HepG2 (cell line): Measurements from ENCODE around the gene TPPP2. TPM values are rescaled to one million over a fixed set of nuclear protein-coding genes. Genes with fewer than 3 reads are reported as not detected.
A peak's percentile ranks its signal among the peaks of the same experiment; 100 is the strongest.

ENCODE experiments used
- ARHGAP35 ChIP-seq: sonication (generic); formaldehyde crosslinking; IDR thresholded peaks from 2 replicates; pipeline ENCODE4 v1.9.0; 2022; ENCODE audit warnings: mild to moderate bottlenecking, inconsistent platforms, moderate library complexity, missing genetic modification reagents, borderline replicate concordance
- ARNT ChIP-seq: fragments of 450-650 bp; IDR thresholded peaks from 2 replicates; pipeline ENCODE4 v1.6.1; 2017
- BCL3 ChIP-seq: sonication (generic); formaldehyde crosslinking; IDR thresholded peaks from 2 replicates; pipeline ENCODE4 v1.5.1; 2020; ENCODE audit warnings: mild to moderate bottlenecking, missing genetic modification reagents, moderate library complexity
- HBP1 ChIP-seq: IDR thresholded peaks from 2 replicates; pipeline ENCODE4 v1.6.1; 2016; ENCODE audit warnings: low read depth, control low read depth
- JARID2 ChIP-seq: sonication (generic); formaldehyde crosslinking; IDR thresholded peaks from 2 replicates; pipeline ENCODE4 v1.8.1; 2023; ENCODE audit warnings: missing genetic modification reagents, inconsistent platforms; ENCODE audit not compliant: insufficient replicate concordance
- JUND ChIP-seq: sonication (generic); formaldehyde crosslinking; IDR thresholded peaks from 2 replicates; pipeline ENCODE4 v1.8.0; 2022; ENCODE audit warnings: mild to moderate bottlenecking, missing genetic modification reagents
- LCORL ChIP-seq, 2 experiments: fragments of 450-650 bp in 1 of 2; sonication (generic) in 1 of 2; formaldehyde crosslinking in 1 of 2; IDR thresholded peaks; 2 replicates each; pipeline versions ENCODE4 v1.5.0 to v1.6.1; 2017 to 2020; ENCODE audit warnings: antibody characterized with exemption in 1 of 2, missing genetic modification reagents in 1 of 2
- MBNL3 ChIP-seq: fragments of 250-450 bp; sonication (Bioruptor Pico); conservative IDR thresholded peaks from 2 replicates; pipeline ENCODE4 v1.8.0; 2022; ENCODE audit warnings: mild to moderate bottlenecking, inconsistent platforms
- NCOA1 ChIP-seq: sonication (generic); formaldehyde crosslinking; IDR thresholded peaks from 2 replicates; pipeline ENCODE4 v1.9.0; 2021; ENCODE audit warnings: missing genetic modification reagents
- NRL ChIP-seq: sonication (generic); formaldehyde crosslinking; IDR thresholded peaks from 2 replicates; pipeline ENCODE4 v1.5.0; 2020; ENCODE audit warnings: missing genetic modification reagents, mild to moderate bottlenecking, moderate library complexity, borderline replicate concordance
- POLR2AphosphoS2 ChIP-seq: IDR thresholded peaks from 2 replicates; pipeline ENCODE4 v1.6.1; 2011; ENCODE audit warnings: low read depth, low read length, improper control_type of control experiment
- SPEN ChIP-seq: sonication (generic); formaldehyde crosslinking; IDR thresholded peaks from 2 replicates; pipeline ENCODE4 v1.5.1; 2020; ENCODE audit warnings: low read depth, mild to moderate bottlenecking, missing genetic modification reagents
- ZNF17 ChIP-seq: sonication (generic); formaldehyde crosslinking; IDR thresholded peaks from 2 replicates; pipeline ENCODE4 v1.5.0; 2020; ENCODE audit warnings: mild to moderate bottlenecking, missing genetic modification reagents
- ZNF660 ChIP-seq: sonication (generic); formaldehyde crosslinking; IDR thresholded peaks from 2 replicates; pipeline ENCODE4 v1.5.1; 2020; ENCODE audit warnings: mild to moderate bottlenecking, low read depth, missing genetic modification reagents, borderline replicate concordance
- polyA plus RNA-seq, 8 experiments: library from polyadenylated mRNA; depleted of rRNA in 3 of 8; stranded (reverse) in 7 of 8; unstranded in 1 of 8; fragments of >200 nt; fragmentation: Illumina TruSeq in 4 of 8; extraction: Trizol in 4 of 8; gene quantifications; 2 replicates each; pipeline versions ENCODE4 v1.2.1 to v1.2.3, GENCODE V29; 2011 to 2016; ENCODE audit warnings: low read depth in 4 of 8, missing spikeins in 1 of 8, mixed read lengths in 1 of 8; ENCODE audit not compliant: insufficient read depth in 1 of 8
- total RNA-seq, 5 experiments: library from RNA; depleted of rRNA; stranded (reverse); fragments of >200 nt; fragmentation: Illumina TruSeq; extraction: Trizol; gene quantifications; 2 replicates each; pipeline ENCODE4 v1.2.3, GENCODE V29; 2016; ENCODE audit warnings: low read depth in 1 of 5
- TF ChIP-seq, protein P1 (sequence below): IDR thresholded peaks from 2 replicates; pipeline ENCODE4 v1.6.1; 2016
- TF ChIP-seq, protein P2 (sequence below): sonication (generic); formaldehyde crosslinking; IDR thresholded peaks from 2 replicates; pipeline ENCODE4 v1.9.0; 2021; ENCODE audit warnings: missing genetic modification reagents, mild to moderate bottlenecking, borderline replicate concordance
- TF ChIP-seq, protein P3 (sequence below): sonication (generic); formaldehyde crosslinking; IDR thresholded peaks from 2 replicates; pipeline ENCODE4 v1.5.0; 2020; ENCODE audit warnings: mild to moderate bottlenecking, missing genetic modification reagents
- TF ChIP-seq, protein P4 (sequence below): sonication (generic); formaldehyde crosslinking; IDR thresholded peaks from 2 replicates; pipeline ENCODE4 v1.8.1; 2022; ENCODE audit warnings: low read depth, mild to moderate bottlenecking, missing genetic modification reagents

TPPP2 gene
- total and polyA plus RNA-seq, 2 of the 13 experiments (the other 11 are each of a cell fraction or from before 2014, with no cell fraction given), result 0.58 to 4.2 TPM

GRCh38 chr14:21054123-21054767, 24.2 kb downstream of the TPPP2 start (continued):
- TF ChIP-seq, protein P1, sequence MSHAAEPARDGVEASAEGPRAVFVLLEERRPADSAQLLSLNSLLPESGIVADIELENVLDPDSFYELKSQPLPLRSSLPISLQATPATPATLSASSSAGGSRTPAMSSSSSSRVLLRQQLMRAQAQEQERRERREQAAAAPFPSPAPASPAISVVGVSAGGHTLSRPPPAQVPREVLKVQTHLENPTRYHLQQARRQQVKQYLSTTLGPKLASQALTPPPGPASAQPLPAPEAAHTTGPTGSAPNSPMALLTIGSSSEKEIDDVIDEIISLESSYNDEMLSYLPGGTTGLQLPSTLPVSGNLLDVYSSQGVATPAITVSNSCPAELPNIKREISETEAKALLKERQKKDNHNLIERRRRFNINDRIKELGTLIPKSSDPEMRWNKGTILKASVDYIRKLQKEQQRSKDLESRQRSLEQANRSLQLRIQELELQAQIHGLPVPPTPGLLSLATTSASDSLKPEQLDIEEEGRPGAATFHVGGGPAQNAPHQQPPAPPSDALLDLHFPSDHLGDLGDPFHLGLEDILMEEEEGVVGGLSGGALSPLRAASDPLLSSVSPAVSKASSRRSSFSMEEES (CRISPR knock-in tag), result peak; percentile 72
- TF ChIP-seq ARHGAP35 (CRISPR knock-in tag) (no peak), NCOA1 (CRISPR knock-in tag) (peak; percentile 95; the same call in 1 of the 2 replicates), BCL3 (CRISPR knock-in tag) (no peak), ARNT (no peak), ZNF17 (CRISPR knock-in tag) (0 out of 2 replicates have a peak, but pooled peaks have one; percentile 64), JARID2 (CRISPR knock-in tag) (no peak), POLR2AphosphoS2 (no peak), HBP1 (CRISPR knock-in tag) (no peak), MBNL3 (CRISPR knock-in tag) (no peak), NRL (CRISPR knock-in tag) (no peak), ZNF660 (no peak), LCORL (IDR thresholded peaks at IDR 0.05) (peak; percentile 81), LCORL (CRISPR knock-in tag; IDR thresholded peaks at IDR 0.05) (peak; percentile 96), SPEN (CRISPR knock-in tag) (peak; percentile 81; the same call in 1 of the 2 replicates), JUND (peak; percentile 68)
- TF ChIP-seq, protein P2, sequence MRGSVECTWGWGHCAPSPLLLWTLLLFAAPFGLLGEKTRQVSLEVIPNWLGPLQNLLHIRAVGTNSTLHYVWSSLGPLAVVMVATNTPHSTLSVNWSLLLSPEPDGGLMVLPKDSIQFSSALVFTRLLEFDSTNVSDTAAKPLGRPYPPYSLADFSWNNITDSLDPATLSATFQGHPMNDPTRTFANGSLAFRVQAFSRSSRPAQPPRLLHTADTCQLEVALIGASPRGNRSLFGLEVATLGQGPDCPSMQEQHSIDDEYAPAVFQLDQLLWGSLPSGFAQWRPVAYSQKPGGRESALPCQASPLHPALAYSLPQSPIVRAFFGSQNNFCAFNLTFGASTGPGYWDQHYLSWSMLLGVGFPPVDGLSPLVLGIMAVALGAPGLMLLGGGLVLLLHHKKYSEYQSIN (CRISPR knock-in tag), result no peak
- TF ChIP-seq, protein P3, sequence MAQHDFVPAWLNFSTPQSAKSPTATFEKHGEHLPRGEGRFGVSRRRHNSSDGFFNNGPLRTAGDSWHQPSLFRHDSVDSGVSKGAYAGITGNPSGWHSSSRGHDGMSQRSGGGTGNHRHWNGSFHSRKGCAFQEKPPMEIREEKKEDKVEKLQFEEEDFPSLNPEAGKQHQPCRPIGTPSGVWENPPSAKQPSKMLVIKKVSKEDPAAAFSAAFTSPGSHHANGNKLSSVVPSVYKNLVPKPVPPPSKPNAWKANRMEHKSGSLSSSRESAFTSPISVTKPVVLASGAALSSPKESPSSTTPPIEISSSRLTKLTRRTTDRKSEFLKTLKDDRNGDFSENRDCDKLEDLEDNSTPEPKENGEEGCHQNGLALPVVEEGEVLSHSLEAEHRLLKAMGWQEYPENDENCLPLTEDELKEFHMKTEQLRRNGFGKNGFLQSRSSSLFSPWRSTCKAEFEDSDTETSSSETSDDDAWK (CRISPR knock-in tag), result no peak
- TF ChIP-seq, protein P4, sequence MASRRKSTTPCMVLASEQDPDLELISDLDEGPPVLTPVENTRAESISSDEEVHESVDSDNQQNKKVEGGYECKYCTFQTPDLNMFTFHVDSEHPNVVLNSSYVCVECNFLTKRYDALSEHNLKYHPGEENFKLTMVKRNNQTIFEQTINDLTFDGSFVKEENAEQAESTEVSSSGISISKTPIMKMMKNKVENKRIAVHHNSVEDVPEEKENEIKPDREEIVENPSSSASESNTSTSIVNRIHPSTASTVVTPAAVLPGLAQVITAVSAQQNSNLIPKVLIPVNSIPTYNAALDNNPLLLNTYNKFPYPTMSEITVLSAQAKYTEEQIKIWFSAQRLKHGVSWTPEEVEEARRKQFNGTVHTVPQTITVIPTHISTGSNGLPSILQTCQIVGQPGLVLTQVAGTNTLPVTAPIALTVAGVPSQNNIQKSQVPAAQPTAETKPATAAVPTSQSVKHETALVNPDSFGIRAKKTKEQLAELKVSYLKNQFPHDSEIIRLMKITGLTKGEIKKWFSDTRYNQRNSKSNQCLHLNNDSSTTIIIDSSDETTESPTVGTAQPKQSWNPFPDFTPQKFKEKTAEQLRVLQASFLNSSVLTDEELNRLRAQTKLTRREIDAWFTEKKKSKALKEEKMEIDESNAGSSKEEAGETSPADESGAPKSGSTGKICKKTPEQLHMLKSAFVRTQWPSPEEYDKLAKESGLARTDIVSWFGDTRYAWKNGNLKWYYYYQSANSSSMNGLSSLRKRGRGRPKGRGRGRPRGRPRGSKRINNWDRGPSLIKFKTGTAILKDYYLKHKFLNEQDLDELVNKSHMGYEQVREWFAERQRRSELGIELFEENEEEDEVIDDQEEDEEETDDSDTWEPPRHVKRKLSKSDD (CRISPR knock-in tag), result 0 out of 2 replicates have a peak, but pooled peaks have one; percentile 52
